ENCODE results near the gene PHLDB2.

GRCh38 chr3:111984636-111985298 is 125.7 kb downstream of the PHLDB2 start:
- TF ChIP-seq CTCF (conservative IDR thresholded peaks at IDR 0.05 in 1 of 2, IDR thresholded peaks at IDR 0.05 in 1 of 2; ENCODE audit: low read depth in 1 of 2, low read length in 2 of 2) (no peak), EZH2 (IDR thresholded peaks at IDR 0.05; ENCODE audit: low read length, missing control alignments) (no peak)
